Hepatocyte (in vitro differentiated cells): ENCODE results near the gene DRAXIN. TPM values are rescaled to one million over a fixed set of nuclear protein-coding genes. Genes with fewer than 3 reads are reported as not detected.

ENCODE experiments used
- DNase-seq: peaks from one replicate; pipeline ENCODE4 v3.0.0-alpha.2; 2016; ENCODE audit warnings: low spot score
- H2AFZ ChIP-seq: fragments of 200-600 bp; sonication (generic); 2 replicates; pipeline ENCODE4 v1.6.0; 2016; ENCODE audit warnings: antibody characterized with exemption, mild to moderate bottlenecking
- H3K27ac ChIP-seq: fragments of 200-600 bp; sonication (generic); 2 replicates; pipeline ENCODE4 v1.5.1; 2016; ENCODE audit warnings: mild to moderate bottlenecking
- H3K27me3 ChIP-seq: fragments of 200-600 bp; sonication (generic); 2 replicates; pipeline ENCODE4 v1.6.1; 2016
- H3K36me3 ChIP-seq: fragments of 200-600 bp; sonication (generic); replicated peaks from 2 replicates; pipeline ENCODE4 v1.5.1; 2016; ENCODE audit warnings: low read depth; ENCODE audit not compliant: insufficient read depth
- H3K4me1 ChIP-seq: fragments of 200-600 bp; sonication (generic); 2 replicates; pipeline ENCODE4 v1.5.1; 2016; ENCODE audit warnings: mild to moderate bottlenecking, moderate library complexity; ENCODE audit not compliant: insufficient read depth
- H3K4me2 ChIP-seq: fragments of 200-600 bp; sonication (generic); 2 replicates; pipeline ENCODE4 v1.6.0; 2016
- H3K4me3 ChIP-seq: fragments of 200-600 bp; sonication (generic); 2 replicates; pipeline ENCODE4 v1.5.1; 2016; ENCODE audit warnings: mild to moderate bottlenecking
- H3K79me2 ChIP-seq: fragments of 200-600 bp; sonication (generic); 2 replicates; pipeline ENCODE4 v1.6.0; 2017; ENCODE audit warnings: mild to moderate bottlenecking
- H3K9me2 ChIP-seq: fragments of 200-600 bp; sonication (generic); replicated peaks from 2 replicates; pipeline ENCODE4 v1.6.0; 2017; ENCODE audit warnings: mild to moderate bottlenecking; ENCODE audit not compliant: insufficient read depth
- H3K9me3 ChIP-seq: fragments of 200-600 bp; sonication (generic); 2 replicates; pipeline ENCODE4 v1.5.1; 2016; ENCODE audit warnings: low read depth, mild to moderate bottlenecking
- H4K20me1 ChIP-seq: fragments of 200-600 bp; sonication (generic); 2 replicates; pipeline ENCODE4 v1.6.0; 2016; ENCODE audit warnings: mild to moderate bottlenecking; ENCODE audit not compliant: insufficient read depth, poor library complexity, severe bottlenecking
- EZH2 ChIP-seq: fragments of 200-600 bp; sonication (generic); IDR thresholded peaks from 2 replicates; pipeline ENCODE4 v1.6.1; 2016; ENCODE audit warnings: antibody characterized with exemption, mild to moderate bottlenecking, borderline replicate concordance
- EZH2phosphoT487 ChIP-seq: fragments of 200-600 bp; sonication (generic); IDR thresholded peaks from one replicate; pipeline ENCODE4 v1.6.1; 2018; ENCODE audit warnings: antibody characterized with exemption, mild to moderate bottlenecking, low read depth, moderate library complexity; ENCODE audit not compliant: unreplicated experiment, severe bottlenecking
- WGBS: methylation state at CpG from one replicate; pipeline ENCODE4 v1.1.6; 2016; ENCODE audit warnings: low lambda C conversion rate; ENCODE audit errors: missing lambda C conversion rate; 5-methylcytosine and 5-hydroxymethylcytosine counted together
- polyA plus RNA-seq: library from polyadenylated mRNA; unstranded; fragments of >200 nt; fragmentation: Nextera tagmentation; extraction: Ambion mirVana; gene quantifications from 2 replicates; pipeline ENCODE4 v1.2.1, GENCODE V29; 2016
- total RNA-seq: library from RNA; depleted of rRNA; stranded (reverse); fragments of >200 nt; gene quantifications from 2 replicates; pipeline ENCODE4 v1.2.3, GENCODE V29; 2014
- TF ChIP-seq, protein P1 (sequence below): fragments of 200-600 bp; sonication (generic); IDR thresholded peaks from 2 replicates; pipeline ENCODE4 v1.5.1; 2016; ENCODE audit warnings: antibody characterized with exemption, mild to moderate bottlenecking; ENCODE audit not compliant: poor library complexity

DRAXIN gene
- total and polyA plus RNA-seq, 2 experiments from 2014 or later, result 0.60 TPM; not detected in 1

DNA sequence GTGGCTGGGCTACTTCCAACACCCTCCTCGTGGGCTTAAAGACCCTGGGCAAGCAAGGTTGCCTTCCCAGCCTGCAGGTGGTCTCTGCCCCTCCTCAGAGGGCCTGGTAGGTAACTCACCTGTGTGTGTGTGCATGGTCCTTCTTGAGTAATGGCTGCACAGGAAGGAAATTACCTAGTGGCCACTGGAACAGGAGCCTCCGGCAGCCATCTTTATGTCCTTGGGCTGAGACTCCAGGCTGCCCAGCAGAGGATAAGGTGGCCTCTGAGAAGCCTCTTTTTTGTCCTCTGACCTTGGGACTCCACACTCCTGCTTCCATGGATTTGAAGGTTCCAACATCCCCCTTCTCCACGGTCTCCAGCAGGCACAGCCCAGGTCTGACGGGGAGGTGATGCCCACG lies 20.0 kb downstream of the DRAXIN start:
- H3K79me2 ChIP-seq, result no peaks in the 10 kb centered on the region
- TF ChIP-seq EZH2 (no peak), EZH2phosphoT487 (no peak)
- TF ChIP-seq, protein P1, sequence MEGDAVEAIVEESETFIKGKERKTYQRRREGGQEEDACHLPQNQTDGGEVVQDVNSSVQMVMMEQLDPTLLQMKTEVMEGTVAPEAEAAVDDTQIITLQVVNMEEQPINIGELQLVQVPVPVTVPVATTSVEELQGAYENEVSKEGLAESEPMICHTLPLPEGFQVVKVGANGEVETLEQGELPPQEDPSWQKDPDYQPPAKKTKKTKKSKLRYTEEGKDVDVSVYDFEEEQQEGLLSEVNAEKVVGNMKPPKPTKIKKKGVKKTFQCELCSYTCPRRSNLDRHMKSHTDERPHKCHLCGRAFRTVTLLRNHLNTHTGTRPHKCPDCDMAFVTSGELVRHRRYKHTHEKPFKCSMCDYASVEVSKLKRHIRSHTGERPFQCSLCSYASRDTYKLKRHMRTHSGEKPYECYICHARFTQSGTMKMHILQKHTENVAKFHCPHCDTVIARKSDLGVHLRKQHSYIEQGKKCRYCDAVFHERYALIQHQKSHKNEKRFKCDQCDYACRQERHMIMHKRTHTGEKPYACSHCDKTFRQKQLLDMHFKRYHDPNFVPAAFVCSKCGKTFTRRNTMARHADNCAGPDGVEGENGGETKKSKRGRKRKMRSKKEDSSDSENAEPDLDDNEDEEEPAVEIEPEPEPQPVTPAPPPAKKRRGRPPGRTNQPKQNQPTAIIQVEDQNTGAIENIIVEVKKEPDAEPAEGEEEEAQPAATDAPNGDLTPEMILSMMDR, result no peak
- no peak overlapping the region for H3K27ac ChIP-seq
- WGBS, result 97% methylated on average over 5 of the region's 5 CpGs
- no peaks in the 10 kb centered on the region for H3K27me3 ChIP-seq
- H3K4me2 ChIP-seq, result no peak overlapping the region
- no peaks in the 10 kb centered on the region for H4K20me1 ChIP-seq
- no peak overlapping the region for H2AFZ ChIP-seq
- DNase-seq, result no peak
- H3K4me3 ChIP-seq, result no peak overlapping the region
- no peaks in the 10 kb centered on the region for H3K36me3 ChIP-seq
- H3K4me1 ChIP-seq, result no peaks in the 10 kb centered on the region
- H3K9me2 ChIP-seq, result no peaks in the 10 kb centered on the region
- H3K9me3 ChIP-seq, result no peaks in the 10 kb centered on the region

DNA sequence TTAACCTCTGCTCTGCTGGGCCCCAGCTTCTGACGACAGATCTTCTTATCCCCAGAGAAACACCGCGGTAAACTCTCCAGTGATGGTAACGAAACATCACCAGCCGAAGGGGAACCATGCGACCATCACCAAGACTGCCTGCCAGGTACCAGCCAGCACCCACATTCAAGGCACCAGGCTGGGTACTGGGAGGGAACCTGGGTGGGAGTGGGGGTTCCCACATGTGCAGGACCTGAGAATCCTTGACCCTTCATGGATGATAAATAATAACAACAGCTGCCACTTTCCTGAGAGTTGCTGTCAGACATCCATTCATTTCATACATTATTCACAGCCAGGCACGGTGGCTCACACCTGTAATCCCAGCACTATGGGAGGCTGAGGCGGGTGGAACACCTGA lies 20.8 kb downstream of the DRAXIN start:
- Histone ChIP-seq H3K27ac (no peak overlapping the region), H3K4me1 (no peaks in the 10 kb centered on the region), H2AFZ (no peak overlapping the region), H3K79me2 (no peaks in the 10 kb centered on the region), H4K20me1 (no peaks in the 10 kb centered on the region), H3K4me3 (no peak overlapping the region), H3K9me3 (no peaks in the 10 kb centered on the region), H3K36me3 (no peaks in the 10 kb centered on the region), H3K4me2 (no peak overlapping the region), H3K9me2 (no peaks in the 10 kb centered on the region), H3K27me3 (no peaks in the 10 kb centered on the region)
- 90% methylated on average over 8 of the region's 8 CpGs for WGBS
- no peak for DNase-seq
- TF ChIP-seq, protein P1, result no peak
- TF ChIP-seq EZH2phosphoT487, result no peak
- TF ChIP-seq EZH2, result no peak

DNA sequence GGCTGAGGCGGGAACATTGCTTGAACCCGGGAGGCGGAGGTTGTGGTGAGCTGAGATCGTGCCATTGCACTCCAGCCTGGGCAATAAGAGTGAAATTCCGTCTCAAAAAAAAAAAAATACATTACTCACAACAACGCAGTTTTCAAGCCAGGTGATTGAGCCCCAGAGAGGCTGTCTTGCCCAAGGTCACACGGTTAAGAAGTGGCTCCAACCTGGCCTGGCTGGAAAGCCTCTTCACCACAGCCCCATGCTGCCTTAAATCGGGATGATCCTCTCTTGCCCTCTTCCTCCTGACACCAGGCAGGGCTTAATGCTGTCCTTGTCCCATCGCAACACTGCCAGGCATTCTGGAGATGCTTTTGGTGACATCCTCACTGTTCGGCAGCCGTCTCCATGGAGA lies 21.6 kb downstream of the DRAXIN start:
- Histone ChIP-seq H3K79me2 (no peaks in the 10 kb centered on the region), H3K9me2 (no peaks in the 10 kb centered on the region), H3K4me2 (no peak overlapping the region), H4K20me1 (no peaks in the 10 kb centered on the region), H3K27me3 (no peaks in the 10 kb centered on the region), H3K36me3 (no peaks in the 10 kb centered on the region), H3K4me3 (no peak overlapping the region), H3K27ac (no peak overlapping the region), H3K4me1 (no peaks in the 10 kb centered on the region), H2AFZ (no peak overlapping the region), H3K9me3 (no peaks in the 10 kb centered on the region)
- TF ChIP-seq EZH2phosphoT487, result no peak
- TF ChIP-seq, protein P1, result no peak
- no peak for TF ChIP-seq EZH2
- 97% methylated on average over 11 of the region's 11 CpGs for WGBS
- DNase-seq, result no peak
